ENCODE data around the gene KRTAP12-3.

KRTAP12-3 gene

GRCh38 chr21:44703731-44704635 is 46.3 kb downstream of the KRTAP12-3 start:
- DNase-seq, result no peak

- no peak for DNase-seq
Measured at GRCh38 chr21:44704636-44705001, 46.9 kb downstream of the KRTAP12-3 start.

GRCh38 chr21:44706026-44706705 is 48.4 kb downstream of the KRTAP12-3 start:
- no peak for DNase-seq

GRCh38 chr21:44706706-44707581 is 49.2 kb downstream of the KRTAP12-3 start:
- DNase-seq, result no peak

Measured in AML-193 (cell line).